ENCODE measurements around the gene CKAP4. TPM values are rescaled to one million over a fixed set of nuclear protein-coding genes. Genes with fewer than 3 reads are reported as not detected.

Gene CKAP4
- total and polyA plus RNA-seq, 8 donors = 86.0 to 119 (median 97.5) TPM

DNA sequence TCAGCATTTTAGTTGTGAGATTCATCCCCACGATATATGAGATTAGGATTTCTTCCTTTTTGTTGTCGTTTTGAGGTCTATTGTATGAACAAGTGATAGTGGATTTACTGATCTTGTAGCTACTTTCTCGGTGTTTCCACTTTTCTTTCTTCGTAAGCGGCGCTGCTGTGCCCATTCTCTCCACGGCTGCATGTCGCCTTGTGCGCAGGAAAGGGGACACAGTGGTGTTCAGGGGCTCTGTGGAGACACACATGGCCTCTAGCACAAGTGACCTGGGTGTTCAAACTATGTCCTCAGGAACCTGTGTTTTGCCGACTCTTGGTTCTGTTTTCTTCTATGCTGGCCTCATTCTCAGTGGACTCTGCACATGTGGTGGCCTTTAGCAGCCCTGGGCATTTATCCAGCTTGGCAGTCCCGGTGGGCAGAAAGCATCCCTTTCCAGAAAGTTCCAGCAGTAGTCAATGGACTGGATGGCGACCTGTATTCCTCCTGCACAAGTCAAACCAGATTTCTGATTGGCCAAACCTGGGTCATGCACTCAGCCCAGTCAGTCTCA lies 18.7 kb downstream of the CKAP4 start:
- TF ChIP-seq, protein P1, sequence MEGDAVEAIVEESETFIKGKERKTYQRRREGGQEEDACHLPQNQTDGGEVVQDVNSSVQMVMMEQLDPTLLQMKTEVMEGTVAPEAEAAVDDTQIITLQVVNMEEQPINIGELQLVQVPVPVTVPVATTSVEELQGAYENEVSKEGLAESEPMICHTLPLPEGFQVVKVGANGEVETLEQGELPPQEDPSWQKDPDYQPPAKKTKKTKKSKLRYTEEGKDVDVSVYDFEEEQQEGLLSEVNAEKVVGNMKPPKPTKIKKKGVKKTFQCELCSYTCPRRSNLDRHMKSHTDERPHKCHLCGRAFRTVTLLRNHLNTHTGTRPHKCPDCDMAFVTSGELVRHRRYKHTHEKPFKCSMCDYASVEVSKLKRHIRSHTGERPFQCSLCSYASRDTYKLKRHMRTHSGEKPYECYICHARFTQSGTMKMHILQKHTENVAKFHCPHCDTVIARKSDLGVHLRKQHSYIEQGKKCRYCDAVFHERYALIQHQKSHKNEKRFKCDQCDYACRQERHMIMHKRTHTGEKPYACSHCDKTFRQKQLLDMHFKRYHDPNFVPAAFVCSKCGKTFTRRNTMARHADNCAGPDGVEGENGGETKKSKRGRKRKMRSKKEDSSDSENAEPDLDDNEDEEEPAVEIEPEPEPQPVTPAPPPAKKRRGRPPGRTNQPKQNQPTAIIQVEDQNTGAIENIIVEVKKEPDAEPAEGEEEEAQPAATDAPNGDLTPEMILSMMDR (IDR thresholded peaks at IDR 0.05) = no peak
- ATAC-seq (no peak), DNase-seq (no peak)
- Histone ChIP-seq H3K4me3 (no peak overlapping the region), H3K4me1 (peaks cover 0 to 14% of the 10 kb centered on the region in 2 donors), H3K27ac (no peak overlapping the region), H3K36me3 (peaks cover 0 to 7% of the 10 kb centered on the region in 2 donors), H3K9me3 (no peaks in the 10 kb centered on the region), H3K27me3 (no peaks in the 10 kb centered on the region)
- intact Hi-C loops (cut with DNase I) = loop anchor here in 1 of 2 donors (5.0 kb wide), 1 partner anchor 118 kb away; no protein-coding TSS in a partner anchor

DNA sequence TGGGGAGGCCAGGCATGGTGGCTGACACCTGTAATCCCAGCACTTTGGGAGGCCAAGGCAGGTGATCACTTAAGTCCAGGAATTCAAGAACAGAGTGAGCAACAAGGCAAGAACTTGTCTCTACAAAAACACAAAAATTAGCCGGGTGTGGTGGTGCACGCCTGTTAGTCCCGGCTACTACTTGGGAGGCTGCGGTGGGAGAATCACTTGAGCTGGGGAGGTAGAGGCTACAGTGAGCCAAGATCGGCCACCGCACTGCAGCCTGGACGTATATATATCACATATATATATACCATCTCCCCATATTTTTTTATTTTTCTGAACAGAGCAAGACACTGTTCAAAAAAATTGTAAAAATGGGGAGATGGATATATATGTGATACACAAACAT lies 19.5 kb downstream of the CKAP4 start:
- DNase-seq (no peak), ATAC-seq (no peak)
- Histone ChIP-seq H3K36me3 (peaks cover 0 to under 1% of the 10 kb centered on the region in 2 donors), H3K27ac (peak overlapping the region in 1 of 2 donors; percentile 81), H3K4me1 (peaks cover 0 to 14% of the 10 kb centered on the region in 2 donors), H3K27me3 (no peaks in the 10 kb centered on the region), H3K9me3 (no peaks in the 10 kb centered on the region), H3K4me3 (no peak overlapping the region)
- intact Hi-C loops (cut with DNase I) = loop anchor here in 1 of 2 donors (5.0 kb wide), 1 partner anchor 119 kb away; no protein-coding TSS in a partner anchor
- TF ChIP-seq, protein P1 (IDR thresholded peaks at IDR 0.05) = no peak

DNA sequence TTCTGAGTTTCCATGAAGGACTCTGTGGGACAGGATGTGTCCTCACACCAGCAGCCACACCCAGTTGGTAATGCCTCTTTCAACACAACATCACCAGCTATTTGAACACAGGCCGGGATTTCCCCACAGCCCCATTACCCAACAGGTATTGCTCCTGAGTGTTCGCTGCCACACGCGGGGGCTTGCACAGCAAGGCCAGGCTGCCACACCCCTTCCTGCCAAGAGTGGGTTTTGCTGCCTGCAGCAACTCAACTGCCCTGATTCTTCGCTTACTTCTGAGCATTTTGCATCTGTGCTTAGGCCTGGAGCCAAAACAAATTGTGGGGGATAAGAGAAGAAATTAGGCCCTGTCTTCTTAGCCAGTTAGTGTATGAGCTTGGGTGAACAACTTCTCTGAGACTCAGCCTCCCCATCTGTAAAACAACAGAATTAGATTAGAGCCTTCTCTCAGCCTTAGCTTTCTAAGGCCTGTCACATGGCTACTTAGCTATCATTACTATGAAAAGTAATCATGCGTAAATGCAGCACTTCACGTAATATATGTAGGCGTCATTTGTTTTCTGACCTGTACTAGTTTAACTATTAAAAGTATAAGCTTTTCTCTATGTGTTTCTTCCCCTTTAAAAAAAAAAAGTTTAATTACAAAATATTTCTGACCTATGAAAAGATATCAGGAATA lies 20.0 kb downstream of the CKAP4 start:
- Histone ChIP-seq H3K4me1 (peaks cover 0 to 14% of the 10 kb centered on the region in 2 donors), H3K27me3 (no peaks in the 10 kb centered on the region), H3K27ac (peak overlapping the region in 1 of 2 donors; percentile 81), H3K9me3 (no peaks in the 10 kb centered on the region), H3K36me3 (no peaks in the 10 kb centered on the region), H3K4me3 (no peak overlapping the region)
- DNase-seq (peak in 3 of 4 donors; percentile 32 to 87 (median 72)), ATAC-seq (peak; percentile 75)
- intact Hi-C loops (cut with DNase I) = loop anchor here in 1 of 2 donors (2.0 to 5.0 kb wide), 2 partner anchors 53 to 120 kb away; no protein-coding TSS in a partner anchor
- TF ChIP-seq, protein P1 (IDR thresholded peaks at IDR 0.05) = no peak

DNA sequence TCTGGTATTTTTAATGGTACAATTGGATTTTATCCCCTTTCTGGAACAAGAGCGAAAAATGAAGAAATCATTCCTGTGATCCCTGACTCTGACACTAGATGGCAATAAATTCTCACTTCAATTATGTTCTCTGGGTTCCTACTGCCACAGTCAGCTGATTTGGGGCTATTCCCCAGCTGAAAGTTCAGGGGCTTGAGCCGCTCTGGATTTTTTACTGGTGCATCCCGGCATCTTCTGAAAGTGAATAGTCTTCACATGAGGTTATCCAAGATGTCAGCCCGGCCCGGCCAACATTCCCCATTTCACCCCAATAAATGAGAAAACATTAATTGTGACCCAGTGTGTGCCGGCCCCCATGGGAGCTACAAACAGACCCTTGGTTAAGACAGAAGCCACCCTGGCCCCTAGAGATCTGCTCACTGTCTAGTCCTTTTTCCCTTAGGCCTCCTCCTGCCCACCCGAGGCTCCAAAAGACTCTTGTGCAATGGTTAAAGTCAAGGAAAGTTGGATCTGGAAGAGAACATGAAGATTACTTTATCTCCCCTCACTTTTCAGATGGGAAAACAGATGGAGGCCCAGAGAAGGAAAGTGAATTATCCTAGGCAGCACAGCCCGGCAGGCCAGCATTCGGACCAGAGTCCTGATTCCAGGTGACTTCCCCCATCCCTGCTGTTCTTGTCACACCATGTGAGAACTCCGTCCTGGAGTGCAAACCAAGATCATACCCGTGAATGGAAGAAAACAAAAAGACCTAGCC lies 20.8 kb downstream of the CKAP4 start:
- no peaks in the 10 kb centered on the region for H3K9me3 ChIP-seq
- no peaks in the 10 kb centered on the region for H3K36me3 ChIP-seq
- H3K27ac ChIP-seq = peak overlapping the region in 1 of 2 donors; percentile 81
- TF ChIP-seq, protein P1 (IDR thresholded peaks at IDR 0.05) = peak; percentile 54 to 69
- DNase-seq (peak in 2 of 4 donors; percentile 54 to 60), ATAC-seq (peak; percentile 84)
- intact Hi-C loops (cut with DNase I) = loop anchor here in 1 of 2 donors (2.0 to 5.0 kb wide), 2 partner anchors 54 to 120 kb away; no protein-coding TSS in a partner anchor
- H3K4me1 ChIP-seq = peaks cover 0 to 14% of the 10 kb centered on the region in 2 donors
- no peaks in the 10 kb centered on the region for H3K27me3 ChIP-seq
- H3K4me3 ChIP-seq = no peak overlapping the region

All from left lung (tissue), 10 donors.